LNCaP clone FGC (cell line): ENCODE data around the gene CPB2.

ENCODE experiments used
- DNase-seq: peaks from one replicate; pipeline ENCODE4 v3.0.0-alpha.2; 2011; ENCODE audit warnings: low read depth
- H3K4me3 ChIP-seq: 2 replicates; pipeline ENCODE4 v1.5.1; 2011; ENCODE audit warnings: mild to moderate bottlenecking, low read depth, low read length, control low read depth
- TF ChIP-seq, protein P1 (sequence below): IDR thresholded peaks from 2 replicates; pipeline ENCODE4 v1.5.1; 2012; ENCODE audit warnings: mild to moderate bottlenecking; ENCODE audit not compliant: control insufficient read depth, insufficient read depth; ENCODE audit errors: extremely low read depth

Gene CPB2

DNA sequence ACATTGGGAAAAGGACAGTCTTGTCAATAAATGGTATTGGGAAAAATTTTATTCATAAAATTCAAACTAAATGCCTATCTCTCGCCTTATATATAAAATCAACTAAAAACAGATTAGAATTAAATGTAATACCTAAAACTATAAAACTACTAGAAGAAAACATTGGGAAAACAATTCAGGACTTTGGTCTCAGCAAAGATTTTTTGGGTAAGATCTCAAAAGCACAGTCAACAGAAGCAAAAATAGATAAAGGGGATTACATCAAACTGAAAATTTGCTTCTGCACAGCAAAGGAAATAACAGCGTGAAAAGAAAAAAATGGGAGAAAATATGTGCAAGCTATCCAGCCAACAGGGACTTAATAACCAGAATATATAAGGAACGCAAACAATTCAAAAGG, 28.0 kb downstream of the CPB2 start:
- H3K4me3 ChIP-seq, result no peak overlapping the region
- TF ChIP-seq, protein P1, sequence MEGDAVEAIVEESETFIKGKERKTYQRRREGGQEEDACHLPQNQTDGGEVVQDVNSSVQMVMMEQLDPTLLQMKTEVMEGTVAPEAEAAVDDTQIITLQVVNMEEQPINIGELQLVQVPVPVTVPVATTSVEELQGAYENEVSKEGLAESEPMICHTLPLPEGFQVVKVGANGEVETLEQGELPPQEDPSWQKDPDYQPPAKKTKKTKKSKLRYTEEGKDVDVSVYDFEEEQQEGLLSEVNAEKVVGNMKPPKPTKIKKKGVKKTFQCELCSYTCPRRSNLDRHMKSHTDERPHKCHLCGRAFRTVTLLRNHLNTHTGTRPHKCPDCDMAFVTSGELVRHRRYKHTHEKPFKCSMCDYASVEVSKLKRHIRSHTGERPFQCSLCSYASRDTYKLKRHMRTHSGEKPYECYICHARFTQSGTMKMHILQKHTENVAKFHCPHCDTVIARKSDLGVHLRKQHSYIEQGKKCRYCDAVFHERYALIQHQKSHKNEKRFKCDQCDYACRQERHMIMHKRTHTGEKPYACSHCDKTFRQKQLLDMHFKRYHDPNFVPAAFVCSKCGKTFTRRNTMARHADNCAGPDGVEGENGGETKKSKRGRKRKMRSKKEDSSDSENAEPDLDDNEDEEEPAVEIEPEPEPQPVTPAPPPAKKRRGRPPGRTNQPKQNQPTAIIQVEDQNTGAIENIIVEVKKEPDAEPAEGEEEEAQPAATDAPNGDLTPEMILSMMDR, result no peak
- no peak for DNase-seq

DNA sequence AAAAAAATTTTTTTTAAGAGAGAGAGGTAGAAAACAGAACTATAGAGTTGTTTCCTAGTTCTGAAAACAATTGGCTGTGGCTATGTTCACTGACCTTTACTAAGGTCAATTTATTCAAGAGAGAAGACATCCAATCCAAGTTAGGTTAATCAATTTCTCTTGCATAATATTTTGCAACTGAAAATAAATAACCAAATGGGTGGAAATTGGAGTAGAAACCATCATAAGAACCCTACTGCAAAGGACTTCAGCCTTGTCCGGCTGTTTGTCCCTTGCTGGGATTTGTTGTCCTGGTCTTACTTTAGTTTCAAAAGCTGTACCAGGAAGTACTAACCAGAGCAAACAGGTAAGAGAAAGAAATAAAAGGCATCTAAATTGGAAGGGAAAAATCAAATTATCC, 29.0 kb downstream of the CPB2 start:
- H3K4me3 ChIP-seq, result no peak overlapping the region
- no peak for DNase-seq
- TF ChIP-seq, protein P1, result no peak

DNA sequence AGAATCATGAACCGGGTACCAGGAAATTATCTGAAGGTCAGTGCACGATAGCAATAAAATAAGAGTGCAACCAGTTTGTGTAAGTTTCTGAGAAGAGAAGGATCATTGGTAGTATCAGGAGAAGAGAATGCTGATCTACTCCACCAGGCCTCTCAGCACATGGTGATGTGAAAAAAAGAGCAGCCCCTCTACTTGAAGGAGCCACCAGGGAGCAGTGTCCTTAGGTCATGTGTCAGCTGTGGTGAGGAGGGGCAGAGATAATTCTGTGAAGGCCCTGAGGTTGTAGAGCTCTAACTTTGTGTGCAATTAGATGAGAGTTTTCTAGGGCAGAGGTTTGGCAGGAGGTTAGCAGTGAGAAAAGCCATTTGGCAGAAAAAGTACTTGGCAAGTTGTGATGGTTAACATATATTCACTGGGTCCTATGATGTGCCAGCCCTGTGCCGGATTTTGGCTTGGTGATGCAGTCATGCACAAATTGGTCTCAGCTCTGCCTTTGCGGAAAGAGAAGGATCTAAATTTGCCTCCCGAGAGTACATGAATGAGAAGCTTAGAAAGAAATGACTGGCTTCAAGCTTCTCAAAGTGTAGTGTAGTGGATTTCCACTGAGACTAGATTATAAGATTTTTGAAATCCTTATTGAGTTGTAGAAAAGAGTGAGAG, 33.1 kb downstream of the CPB2 start:
- no peak for DNase-seq
- TF ChIP-seq, protein P1, result no peak
- no peak overlapping the region for H3K4me3 ChIP-seq

GRCh38 chr13:46063292-46063691, 41.5 kb downstream of the CPB2 start:
- no peak for DNase-seq
- no peak overlapping the region for H3K4me3 ChIP-seq
- TF ChIP-seq, protein P1, result no peak

GRCh38 chr13:46062185-46062584, 42.6 kb downstream of the CPB2 start:
- no peak overlapping the region for H3K4me3 ChIP-seq
- DNase-seq, result no peak
- TF ChIP-seq, protein P1, result no peak

- DNase-seq, result no peak
- H3K4me3 ChIP-seq, result no peak overlapping the region
- TF ChIP-seq, protein P1, result no peak
Measured at GRCh38 chr13:46059405-46059804, 45.4 kb downstream of the CPB2 start.

GRCh38 chr13:46058268-46058667, 46.6 kb downstream of the CPB2 start:
- DNase-seq, result no peak
- TF ChIP-seq, protein P1, result no peak
- no peak overlapping the region for H3K4me3 ChIP-seq
